ENCODE results near the gene MAL. TPM values are rescaled to one million over a fixed set of nuclear protein-coding genes. Genes with fewer than 3 reads are reported as not detected.

MAL gene
- total RNA-seq, 4 donors from 2014 or later = 469 to 1,903 (median 516) TPM

GRCh38 chr2:94980406-94980805 lies 45.1 kb upstream of the MAL start:
- Histone ChIP-seq H3K27ac (no peak overlapping the region), H3K4me1 (peaks cover 0 to 24% (median 0%) of the 10 kb centered on the region in 3 donors), H3K9me3 (no peaks in the 10 kb centered on the region), H3K4me3 (no peak overlapping the region), H3K27me3 (peaks cover 0 to 37% (median 0%) of the 10 kb centered on the region in 4 donors), H3K36me3 (no peaks in the 10 kb centered on the region)
- no peak for DNase-seq
- intact Hi-C loops (cut with DNase I) = no loop called here
- WGBS, 2 donors = 92% methylated on average over 6 of the region's 15 CpGs; no CpG with 5 or more reads in 1 of the 2 donors
- TF ChIP-seq CTCF (IDR thresholded peaks at IDR 0.05) (no peak), POLR2A (IDR thresholded peaks at IDR 0.05) (no peak)

- intact Hi-C loops (cut with DNase I) = no loop called here
- Histone ChIP-seq H3K27me3 (peaks cover 0 to 40% (median 0%) of the 10 kb centered on the region in 4 donors), H3K36me3 (no peaks in the 10 kb centered on the region), H3K4me1 (peaks cover 0 to 29% (median 0%) of the 10 kb centered on the region in 3 donors), H3K9me3 (no peaks in the 10 kb centered on the region), H3K27ac (peak overlapping the region in 3 of 4 donors; percentile 16 to 83 (median 42)), H3K4me3 (no peak overlapping the region)
- 62 to 66% methylated on average over 6 of the region's 6 CpGs for WGBS, 2 donors
- no peak for DNase-seq
- TF ChIP-seq POLR2A (IDR thresholded peaks at IDR 0.05) (no peak), CTCF (IDR thresholded peaks at IDR 0.05) (no peak)
These were observed 43.4 kb upstream of the MAL start for GRCh38 chr2:94982156-94982555.

GRCh38 chr2:94982675-94983074 lies 42.8 kb upstream of the MAL start:
- no peak for DNase-seq
- intact Hi-C loops (cut with DNase I) = no loop called here
- 40% methylated on average over 1 of the region's 3 CpGs; no CpG with 5 or more reads in 1 of the 2 donors for WGBS, 2 donors
- Histone ChIP-seq H3K27me3 (peaks cover 0 to 45% (median 0%) of the 10 kb centered on the region in 4 donors), H3K27ac (peak overlapping the region in 3 of 4 donors; percentile 16 to 83 (median 42)), H3K4me1 (peaks cover 0 to 29% (median 0%) of the 10 kb centered on the region in 3 donors), H3K4me3 (no peak overlapping the region), H3K9me3 (no peaks in the 10 kb centered on the region), H3K36me3 (no peaks in the 10 kb centered on the region)
- TF ChIP-seq POLR2A (IDR thresholded peaks at IDR 0.05) (no peak), CTCF (IDR thresholded peaks at IDR 0.05) (no peak)

- TF ChIP-seq POLR2A (IDR thresholded peaks at IDR 0.05) (no peak), CTCF (IDR thresholded peaks at IDR 0.05) (no peak)
- Histone ChIP-seq H3K27me3 (peaks cover 0 to 49% (median 0%) of the 10 kb centered on the region in 4 donors), H3K9me3 (no peaks in the 10 kb centered on the region), H3K4me3 (no peak overlapping the region), H3K27ac (peak overlapping the region; percentile 49 to 83 (median 72)), H3K36me3 (no peaks in the 10 kb centered on the region), H3K4me1 (peaks cover 0 to 29% (median 0%) of the 10 kb centered on the region in 3 donors)
- DNase-seq = no peak
- 31 to 38% methylated on average over 5 to 8 of the region's 9 CpGs for WGBS, 2 donors
- intact Hi-C loops (cut with DNase I) = no loop called here
These were observed 40.4 kb upstream of the MAL start for GRCh38 chr2:94984964-94985575.

- no peak for DNase-seq
- intact Hi-C loops (cut with DNase I) = no loop called here
- TF ChIP-seq CTCF (IDR thresholded peaks at IDR 0.05) (no peak), POLR2A (IDR thresholded peaks at IDR 0.05) (no peak)
- Histone ChIP-seq H3K9me3 (no peaks in the 10 kb centered on the region), H3K36me3 (no peaks in the 10 kb centered on the region), H3K4me3 (no peak overlapping the region), H3K27ac (peak overlapping the region; percentile 49 to 83 (median 72)), H3K27me3 (peaks cover 0 to 45% (median 0%) of the 10 kb centered on the region in 4 donors), H3K4me1 (peaks cover 0 to 29% (median 0%) of the 10 kb centered on the region in 3 donors)
- 55 to 93% methylated on average over 1 to 2 of the region's 5 CpGs for WGBS, 2 donors
These were observed 39.9 kb upstream of the MAL start for GRCh38 chr2:94985636-94986035.

All from esophagus squamous epithelium (tissue), 5 donors.